ENCODE measurements around the gene KMT5C. TPM values are rescaled to one million over a fixed set of nuclear protein-coding genes. Genes with fewer than 3 reads are reported as not detected.
"Not testable (repeated sequence)": the region's sequence is repeated elsewhere in the genome, so short reads cannot be mapped to it uniquely, and the experiment has no call there.

The KMT5C gene
- total RNA-seq, 1 donor from 2014 or later = 12.0 TPM

DNA sequence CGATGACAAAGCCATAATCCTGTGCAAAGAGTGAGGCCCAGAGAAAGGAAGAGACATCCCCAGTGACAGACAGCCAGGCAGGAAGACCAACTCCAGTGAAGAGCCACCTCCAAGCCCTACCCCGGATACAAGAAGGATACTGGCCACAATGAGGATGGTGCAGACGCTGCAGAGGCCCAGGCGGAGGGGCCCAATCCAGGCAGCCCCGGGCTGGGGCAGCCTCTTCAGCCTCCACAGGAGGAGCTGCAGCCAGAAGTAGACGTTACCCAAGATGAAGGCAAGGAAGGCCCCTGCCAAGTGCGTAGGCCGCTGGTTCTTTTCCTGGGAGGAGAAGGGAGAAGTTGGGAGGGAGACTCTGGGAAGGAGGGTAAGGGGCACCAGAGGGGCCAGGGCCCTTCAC is 23.0 kb upstream of the KMT5C start:
- no peak for DNase-seq (ENCODE audit: low spot score)

DNA sequence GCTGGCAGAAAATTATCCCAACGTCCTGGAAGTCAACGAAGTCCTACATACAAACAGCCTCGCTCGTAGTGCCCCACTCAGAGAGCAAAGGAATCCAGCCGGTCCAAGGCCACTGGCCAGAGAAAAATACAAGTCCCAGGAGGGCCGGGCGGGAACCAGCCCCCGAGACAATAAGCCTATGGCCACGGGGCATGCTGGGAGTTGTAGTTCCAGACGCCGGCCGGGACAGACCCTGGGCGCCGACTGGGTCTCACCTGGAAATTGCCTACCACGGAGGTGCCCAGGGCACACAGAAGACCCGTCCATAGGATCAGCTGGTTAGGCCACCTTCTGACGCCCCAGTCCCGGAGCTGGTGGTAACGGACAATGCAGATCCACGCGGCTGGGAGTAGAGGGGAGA is 19.9 kb upstream of the KMT5C start:
- DNase-seq (ENCODE audit: low spot score) = no peak

DNA sequence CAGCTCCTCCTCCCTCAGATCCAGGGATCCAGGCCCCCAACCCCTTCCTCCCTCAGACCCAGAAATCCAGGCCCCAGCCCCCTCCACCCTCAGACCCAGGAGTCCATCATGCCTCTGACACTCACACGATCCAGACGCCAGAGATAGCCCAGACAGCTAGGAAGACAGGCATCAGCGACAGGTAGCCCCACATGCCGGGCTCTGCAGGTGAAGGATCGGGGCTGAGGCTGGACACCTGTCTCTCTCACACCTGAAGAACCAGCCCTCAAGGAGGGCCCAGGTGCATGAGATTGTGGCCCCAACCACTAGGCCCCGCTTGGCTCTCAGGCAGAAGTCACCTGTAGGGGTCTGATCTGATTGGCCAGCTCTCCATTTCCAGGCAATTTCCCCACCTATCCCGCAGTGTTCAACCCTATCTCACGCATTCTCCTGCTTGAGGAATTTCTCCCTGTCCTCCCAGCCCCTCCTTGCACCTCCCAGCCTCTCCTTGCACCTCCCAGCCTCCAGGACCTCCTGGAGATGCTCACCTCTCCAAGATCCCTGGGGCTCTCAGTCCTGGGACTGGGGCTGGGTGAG is 18.7 kb upstream of the KMT5C start:
- no peak for DNase-seq (ENCODE audit: low spot score)

DNA sequence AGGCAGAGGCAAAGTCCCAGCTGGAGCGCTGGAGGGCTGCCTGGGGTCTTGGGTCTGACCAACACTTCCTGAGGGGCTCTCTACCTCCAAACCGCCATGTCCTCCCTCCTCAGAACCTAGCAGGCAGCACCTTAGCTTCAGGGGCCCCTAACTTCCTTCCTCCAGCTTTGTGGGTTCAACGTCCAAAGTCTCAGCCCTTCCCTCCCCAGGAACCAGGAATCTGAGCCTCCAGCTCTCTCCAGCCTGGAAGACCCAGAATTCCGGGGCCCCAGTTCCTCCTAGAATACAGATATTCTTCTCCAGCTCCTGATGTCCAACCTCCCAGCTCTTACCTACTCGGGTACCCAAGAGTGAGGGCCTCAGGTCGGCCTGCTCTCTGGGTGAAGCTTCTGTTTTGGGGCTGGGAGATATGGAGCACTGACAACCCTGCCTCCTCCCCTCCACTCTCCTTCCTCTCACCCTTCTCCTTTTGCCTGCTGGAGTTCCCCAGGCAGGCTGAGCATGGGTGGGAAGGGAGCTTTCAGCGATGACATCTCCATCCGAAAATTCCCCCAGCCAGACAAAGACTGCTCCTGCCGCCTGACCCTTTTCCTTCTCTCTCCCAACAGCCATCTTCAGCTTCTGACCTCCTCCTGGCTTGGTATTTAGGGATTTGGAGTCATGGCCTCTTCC is 18.1 kb upstream of the KMT5C start:
- no peak for DNase-seq (ENCODE audit: low spot score)

DNA sequence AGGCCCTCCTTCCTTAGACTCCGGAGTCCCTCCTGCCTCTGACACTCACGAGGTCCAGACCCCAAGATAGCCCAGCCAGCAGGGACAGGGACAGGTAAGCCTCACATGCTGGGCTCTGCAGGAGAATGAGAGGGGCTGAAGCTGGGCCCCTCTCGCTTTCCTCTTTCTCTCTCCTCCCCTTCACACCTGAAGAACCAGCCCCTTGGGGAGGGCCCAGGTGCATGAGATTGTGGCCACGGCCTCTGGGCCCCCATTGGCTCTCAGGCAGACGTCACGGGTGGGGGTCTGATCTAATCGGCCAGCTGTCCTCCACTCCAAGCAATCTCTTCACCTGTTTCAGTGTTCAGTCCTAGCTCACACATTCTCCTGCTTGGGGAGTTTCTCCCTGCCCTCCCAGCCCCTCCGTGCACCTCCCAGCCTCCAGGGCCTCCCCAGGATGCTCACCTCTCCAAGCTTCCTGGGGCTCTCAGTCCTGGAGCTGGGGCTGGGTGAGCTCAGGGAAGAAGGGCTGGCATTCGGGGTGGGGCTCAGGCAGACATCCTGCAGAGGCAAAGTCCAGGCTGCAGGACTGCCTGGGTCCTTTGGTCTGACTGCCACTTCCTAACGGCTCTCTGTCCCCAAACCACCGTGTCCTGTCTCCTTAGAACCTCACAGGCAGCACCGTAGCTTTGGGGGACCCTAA is 17.3 kb upstream of the KMT5C start:
- no peak for DNase-seq (ENCODE audit: low spot score)

DNA sequence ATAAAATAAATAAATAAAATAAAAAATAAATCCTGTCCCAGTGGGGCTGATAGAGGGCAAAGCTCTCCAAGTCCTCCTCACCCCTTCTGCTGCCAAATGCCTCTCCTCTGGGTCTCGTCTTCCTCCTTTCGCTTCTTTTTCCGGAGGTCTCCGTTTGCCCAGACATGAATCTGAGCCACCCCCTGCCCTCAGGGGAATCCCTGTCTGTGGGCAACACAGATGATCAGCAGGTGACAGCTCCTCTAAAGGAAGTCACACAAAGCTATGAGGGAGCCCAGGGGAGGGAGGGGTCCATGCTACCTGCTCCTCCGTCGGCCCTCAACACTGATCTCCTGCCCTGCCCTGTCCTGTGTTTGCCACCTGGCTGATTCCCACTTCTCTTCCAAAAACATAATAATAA is 15.0 kb upstream of the KMT5C start:
- no peak for DNase-seq (ENCODE audit: low spot score)

DNA sequence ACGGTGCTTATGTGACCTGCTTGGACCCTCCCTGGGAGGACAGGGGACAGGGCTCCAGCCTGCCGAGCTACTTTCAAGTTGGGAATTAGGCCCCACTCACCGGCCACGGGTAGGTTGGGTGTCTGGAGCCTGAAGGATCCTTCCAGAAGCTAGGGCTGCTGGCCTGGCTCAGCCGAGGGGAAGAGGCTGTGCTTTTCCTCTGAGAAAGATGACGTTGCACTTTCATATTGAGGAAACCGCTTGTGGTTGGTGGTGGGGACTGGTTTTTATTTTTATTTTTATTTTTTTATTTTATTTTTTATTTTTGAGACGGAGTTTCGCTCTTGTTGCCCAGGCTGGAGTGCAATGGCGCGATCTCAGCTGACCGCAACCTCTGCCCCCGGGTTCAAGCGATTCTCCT is 14.5 kb upstream of the KMT5C start, which contains the start of gene TMEM150B:
Gene TMEM150B (minus strand): TSS at position 170 of the 400 bp plus-strand sequence. CDS start 4,305 bp downstream, outside the sequence.
- no peak for DNase-seq (ENCODE audit: low spot score)

DNA sequence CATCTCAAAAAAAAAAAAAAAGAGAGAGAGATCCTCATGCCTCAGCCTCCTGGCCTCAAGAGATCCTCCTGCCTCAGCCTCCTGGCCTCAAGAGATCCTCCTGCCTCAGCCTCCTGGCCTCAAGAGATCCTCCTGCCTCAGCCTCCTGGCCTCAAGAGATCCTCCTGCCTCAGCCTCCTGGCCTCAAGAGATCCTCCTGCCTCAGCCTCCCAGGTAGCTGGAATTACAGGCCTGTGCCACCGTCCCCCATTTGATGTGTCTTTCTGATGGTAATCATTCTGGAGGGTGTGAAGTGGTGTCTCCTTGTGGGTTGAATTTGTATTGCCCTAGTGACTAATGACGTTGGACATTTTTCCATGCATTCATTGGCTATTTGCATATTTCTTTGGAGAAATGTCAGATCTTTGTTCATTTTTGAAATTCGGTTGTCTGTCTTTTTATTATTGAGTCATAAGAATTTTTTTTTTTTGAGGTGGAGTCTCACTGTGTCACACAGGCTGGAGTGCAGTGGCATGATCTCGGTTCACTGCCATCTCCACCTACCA is 10.8 kb upstream of the KMT5C start:
- not testable (repeated sequence) for DNase-seq (ENCODE audit: low spot score)

DNA sequence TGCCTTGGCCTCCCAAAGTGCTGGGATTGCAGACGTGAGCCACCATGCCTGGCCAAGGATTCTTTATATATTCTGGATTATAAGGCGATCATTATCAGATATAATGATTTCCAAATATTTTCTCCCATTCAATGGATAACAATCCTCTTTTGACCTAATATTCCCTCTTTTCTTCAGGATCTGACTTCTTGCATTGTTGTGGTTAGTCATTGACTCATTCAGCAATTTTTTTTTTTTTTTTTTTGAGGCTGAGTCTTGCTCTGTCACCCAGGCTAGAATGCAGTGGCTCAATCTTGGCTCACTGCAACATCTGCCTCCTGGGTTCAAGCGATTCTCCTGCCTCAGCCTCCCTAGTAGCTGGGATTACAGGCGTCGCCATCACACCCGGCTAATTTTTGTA is 9.9 kb upstream of the KMT5C start:
- not testable (repeated sequence) for DNase-seq (ENCODE audit: low spot score)

DNA sequence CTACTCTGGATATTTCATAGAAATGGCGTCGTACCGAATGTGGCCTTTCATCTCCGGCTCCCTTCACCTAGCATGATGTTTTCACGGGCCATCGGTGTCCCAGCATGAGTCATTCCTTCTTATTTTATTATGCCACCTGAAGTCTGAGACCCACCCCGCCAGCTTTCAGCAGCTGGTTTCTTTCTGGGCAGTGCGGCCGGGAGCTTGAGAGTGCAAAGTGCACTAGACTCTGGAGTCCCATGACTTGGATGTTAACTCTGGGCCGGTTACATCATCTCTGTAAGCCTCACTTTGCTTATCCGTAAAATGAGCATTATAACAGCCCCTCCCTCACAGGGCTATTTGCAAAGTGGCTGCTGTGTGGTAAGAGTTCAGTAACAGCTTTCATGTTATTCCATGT is 5.8 kb upstream of the KMT5C start:
- no peak for DNase-seq (ENCODE audit: low spot score)

DNA sequence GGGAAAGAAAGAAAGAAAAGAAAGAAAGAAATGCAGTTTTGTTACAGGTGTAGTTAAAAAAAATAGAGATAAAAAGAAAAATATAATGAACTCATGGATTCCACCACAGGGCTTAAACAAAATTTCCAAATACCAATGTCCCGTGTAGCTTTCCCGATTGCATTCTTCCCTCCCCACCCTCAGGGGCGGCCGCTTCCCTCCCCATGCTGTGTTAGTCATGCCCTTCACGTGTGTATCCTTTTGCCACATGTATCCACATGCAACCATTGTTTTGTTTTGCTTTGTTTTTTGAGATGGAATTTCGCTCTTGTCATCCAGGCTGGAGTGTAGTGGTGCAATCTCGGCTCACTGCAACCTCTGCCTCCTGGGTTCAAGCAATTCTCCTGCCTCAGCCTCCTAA is 3.6 kb upstream of the KMT5C start:
- DNase-seq (ENCODE audit: low spot score) = no peak

DNA sequence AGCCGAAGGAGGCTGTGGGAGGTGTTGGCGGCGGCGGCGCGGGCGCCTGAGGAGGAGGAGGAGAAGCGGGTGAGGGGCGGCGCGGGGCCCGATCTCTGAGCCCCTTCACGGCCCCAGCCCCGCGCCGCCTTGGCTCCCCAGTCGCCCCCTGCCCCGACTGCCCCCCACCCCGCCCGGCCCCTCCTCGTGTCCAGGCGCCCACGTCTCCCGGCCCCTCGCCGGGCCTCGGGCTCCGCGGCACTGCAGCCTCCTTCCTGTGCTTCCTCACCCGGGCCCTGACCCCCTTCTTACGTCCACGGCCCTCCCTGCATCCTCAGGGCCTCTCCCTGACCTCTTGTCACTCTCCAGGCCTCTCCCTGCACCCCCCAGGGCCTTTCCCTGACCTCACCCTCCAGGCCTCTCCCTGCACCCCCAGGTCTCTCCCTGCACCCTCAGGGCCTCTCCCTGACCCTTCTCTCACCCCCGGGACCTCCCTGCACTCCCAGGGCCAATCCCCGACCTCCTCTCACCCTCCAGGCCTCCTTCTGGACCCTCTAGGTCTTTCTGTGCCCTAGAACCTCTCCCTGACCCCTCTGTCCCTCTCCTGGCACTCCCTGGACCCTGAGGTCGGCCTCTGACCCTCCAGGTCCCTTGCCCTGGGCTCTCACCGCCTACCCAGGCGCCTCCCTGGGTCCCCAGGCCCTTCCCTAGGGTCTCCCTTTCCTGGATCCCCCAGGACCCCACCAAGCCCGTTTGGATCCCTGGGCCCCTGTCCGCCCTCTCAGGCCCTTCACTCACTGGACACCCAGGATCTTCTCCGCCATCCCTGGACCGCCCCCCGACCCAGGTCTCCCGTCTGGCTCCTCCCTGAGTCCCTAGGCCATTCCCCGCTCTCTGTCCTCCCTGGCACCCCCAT is 460 bp downstream of the KMT5C start:
- no peak for DNase-seq (ENCODE audit: low spot score)

DNA sequence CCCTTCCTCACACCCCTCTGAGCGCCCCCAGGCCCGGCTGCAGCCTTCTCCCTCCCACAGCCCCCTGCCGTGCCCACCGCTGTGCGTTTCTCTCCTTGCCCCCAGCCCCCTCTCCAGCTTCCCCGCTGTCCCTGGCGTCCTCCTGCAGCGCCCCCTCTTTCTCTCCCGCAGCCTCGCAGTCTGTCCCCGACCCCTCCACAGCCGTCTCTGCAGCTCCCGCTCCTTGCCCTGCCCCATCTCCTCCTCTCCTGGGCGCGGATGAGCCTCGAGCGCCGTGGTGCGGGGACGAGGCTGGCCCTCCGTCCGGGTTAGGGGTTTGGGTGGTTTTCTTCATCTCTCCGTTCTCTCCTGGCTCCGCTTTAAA is 1.1 kb downstream of the KMT5C start:
- no peak for DNase-seq (ENCODE audit: low spot score)

DNA sequence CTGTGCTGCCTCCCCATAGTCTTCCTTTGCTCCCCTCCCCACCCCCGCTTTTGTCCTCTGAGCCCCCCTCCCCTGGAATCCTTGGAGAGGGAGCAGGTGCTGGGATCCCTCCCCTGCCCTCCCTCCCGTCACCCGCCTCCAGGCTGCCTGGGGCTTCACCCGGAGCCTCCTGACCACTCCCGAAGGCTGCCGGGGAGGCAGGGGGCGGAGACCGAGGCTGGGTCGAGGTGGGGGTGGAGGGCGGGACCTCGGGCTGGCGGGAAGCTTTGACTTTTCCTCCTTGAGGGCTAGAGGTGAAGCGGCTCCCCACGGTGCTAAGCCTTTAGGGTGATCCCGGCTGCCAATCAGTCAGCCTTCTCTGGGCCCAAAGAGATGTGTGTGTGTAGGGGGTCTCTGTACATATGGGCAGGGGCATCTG is 1.5 kb downstream of the KMT5C start:
- no peak for DNase-seq (ENCODE audit: low spot score)

DNA sequence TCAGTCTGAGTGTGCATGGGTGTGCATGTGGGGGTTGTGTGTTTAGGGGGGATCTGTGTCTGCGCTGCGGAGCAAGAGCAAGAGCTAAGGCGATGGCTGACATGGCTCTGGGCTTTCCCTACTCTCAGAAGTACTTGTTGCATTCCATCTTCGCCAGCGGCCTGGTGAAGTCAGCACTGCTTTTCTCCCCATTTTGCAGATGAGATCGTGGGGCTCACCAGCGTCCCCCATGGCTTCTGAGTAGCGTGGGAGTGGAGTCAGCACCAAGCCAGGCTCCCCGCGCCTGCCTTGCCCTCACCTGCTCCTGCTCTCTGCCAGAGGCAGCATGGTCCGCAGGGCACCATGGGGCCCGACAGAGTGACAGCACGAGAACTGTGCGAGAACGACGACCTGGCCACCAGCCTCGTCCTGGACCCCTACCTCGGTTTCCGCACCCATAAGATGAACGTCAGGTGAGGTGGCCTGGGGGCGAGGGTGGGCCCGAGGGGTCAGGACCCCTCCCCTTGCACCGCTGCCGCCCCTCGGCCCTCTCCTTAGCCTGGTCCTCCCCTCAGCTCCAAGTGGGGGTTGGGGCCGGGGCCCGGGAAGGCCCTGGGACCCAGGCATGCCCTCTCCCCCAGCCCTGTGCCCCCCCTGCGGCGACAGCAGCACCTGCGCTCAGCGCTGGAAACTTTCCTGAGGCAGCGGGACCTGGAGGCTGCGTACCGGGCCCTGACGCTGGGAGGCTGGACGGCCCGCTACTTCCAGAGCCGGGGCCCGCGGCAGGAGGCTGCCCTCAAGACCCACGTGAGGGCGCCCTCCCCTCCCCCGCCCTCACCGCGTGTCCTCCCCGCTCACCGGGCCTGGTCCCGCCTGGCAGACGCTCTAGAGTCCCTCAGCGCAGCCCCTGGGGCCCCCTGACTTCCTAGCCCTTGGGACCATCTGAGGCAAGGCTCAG is 2.2 kb downstream of the KMT5C start:
- no peak for DNase-seq (ENCODE audit: low spot score)

DNA sequence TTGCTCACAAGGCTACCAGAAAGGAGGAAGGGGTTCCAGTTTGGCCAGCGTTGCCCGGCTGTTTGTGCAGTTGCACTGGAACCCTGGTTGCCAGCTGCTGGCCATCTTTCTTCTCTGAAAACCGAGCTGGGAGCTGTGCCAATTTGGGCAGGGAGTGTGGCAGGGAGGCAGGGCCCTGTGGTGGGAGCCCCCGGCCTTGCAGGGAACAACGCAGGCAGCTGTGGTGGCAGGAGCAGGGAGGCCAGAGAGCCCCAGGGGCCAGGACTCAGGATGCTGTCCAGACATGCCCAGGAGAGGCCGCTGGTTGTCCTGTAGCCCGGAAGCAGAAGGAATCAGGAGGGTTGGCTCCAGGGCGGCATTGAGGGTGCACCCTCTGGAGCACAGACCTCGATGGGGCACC is 4.8 kb downstream of the KMT5C start:
- peak; percentile 72 for DNase-seq (ENCODE audit: low spot score)

DNA sequence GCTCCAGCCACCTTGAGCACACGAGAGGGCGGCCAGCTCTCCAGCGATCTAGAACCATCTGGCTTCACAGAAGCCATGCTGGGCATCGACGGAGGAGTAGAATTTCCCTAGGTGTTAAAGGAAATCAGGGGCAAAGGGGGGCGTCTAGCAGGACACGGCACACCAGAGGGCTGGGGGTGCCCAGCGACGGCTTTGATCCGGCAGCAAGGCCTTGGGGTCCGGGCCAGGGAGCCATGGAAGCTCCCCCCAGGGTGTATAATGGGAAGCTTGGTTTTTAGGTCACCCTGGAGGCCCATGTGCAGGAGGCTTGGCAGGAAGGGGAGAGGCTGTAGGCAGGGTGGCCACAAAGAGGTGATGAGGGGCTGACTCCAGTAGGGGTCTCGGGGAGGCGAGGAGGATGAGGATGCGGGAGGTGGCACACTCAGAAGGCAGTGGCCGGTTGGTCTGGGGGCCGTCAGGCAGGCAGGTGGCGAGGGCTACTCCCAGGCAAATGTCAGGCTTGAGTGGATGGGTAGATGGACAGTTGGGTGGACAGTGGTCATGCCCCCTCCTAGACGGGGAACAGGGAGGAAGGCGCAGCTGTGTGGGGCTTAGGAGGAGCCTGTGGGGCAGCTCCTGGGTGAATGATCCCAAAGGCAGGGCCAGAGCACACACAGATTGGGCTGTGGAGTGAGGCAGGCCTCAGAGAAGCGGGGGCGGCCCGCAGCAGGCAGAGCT is 5.6 kb downstream of the KMT5C start:
- no peak for DNase-seq (ENCODE audit: low spot score)

DNA sequence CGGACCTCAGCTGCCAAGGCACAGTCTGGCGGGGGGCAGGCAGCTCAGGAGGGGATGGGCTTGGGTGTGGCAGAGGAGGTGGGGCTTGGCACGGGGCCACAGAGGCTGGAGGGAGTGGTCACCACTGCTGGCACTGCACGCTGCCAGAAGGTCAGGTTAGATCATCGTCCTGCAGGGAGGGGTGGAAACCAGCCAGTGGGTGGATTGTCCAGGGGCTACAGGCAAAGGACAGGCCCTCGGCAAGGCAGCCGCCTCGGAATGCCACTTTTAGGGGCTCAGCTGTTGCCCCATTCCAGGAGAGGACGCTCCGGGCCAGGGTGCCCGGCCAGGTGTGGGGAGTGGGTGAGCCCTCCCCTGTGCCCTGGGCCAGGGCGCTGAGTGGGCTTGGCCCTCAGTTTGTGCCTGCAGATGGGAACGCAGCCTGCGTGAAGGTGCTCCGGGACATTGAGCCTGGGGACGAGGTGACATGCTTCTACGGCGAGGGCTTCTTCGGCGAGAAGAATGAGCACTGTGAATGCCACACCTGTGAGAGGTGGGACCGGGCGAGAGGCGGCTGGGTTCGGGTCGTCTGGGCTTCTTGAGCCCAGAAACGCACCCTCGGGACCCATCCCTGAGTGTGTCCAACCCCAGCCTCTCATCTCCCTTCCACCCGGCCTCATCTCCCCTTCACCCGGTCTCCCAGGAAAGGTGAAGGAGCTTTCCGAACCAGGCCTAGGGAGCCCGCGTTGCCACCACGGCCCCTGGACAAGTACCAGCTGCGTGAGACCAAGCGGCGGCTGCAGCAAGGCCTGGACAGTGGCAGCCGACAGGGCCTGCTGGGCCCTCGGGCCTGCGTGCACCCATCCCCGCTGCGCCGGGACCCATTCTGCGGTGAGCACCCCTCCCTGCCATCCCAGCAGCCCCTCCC is 6.4 kb downstream of the KMT5C start:
- DNase-seq (ENCODE audit: low spot score) = no peak
